Measurements from ENCODE around the gene HIGD1C.

HIGD1C gene

GRCh38 chr12:50934371-50934851, 17.9 kb upstream of the HIGD1C start:
- TF ChIP-seq HDGF (IDR thresholded peaks at IDR 0.05; ENCODE audit: borderline replicate concordance) (no peak), PKNOX1 (IDR thresholded peaks at IDR 0.05) (no peak), ELF4 (IDR thresholded peaks at IDR 0.05) (no peak)
- CTCF ChIA-PET, result no interaction called here
- POLR2A ChIA-PET, result interaction anchor here (0.7 kb wide), 1 partner anchor 10 kb away, joined by 4 read pairs; a partner anchor contains a TSS
- DNase-seq (ENCODE audit: extremely low spot score), result no peak

GRCh38 chr12:50934981-50935807, 17.1 kb upstream of the HIGD1C start:
- DNase-seq (ENCODE audit: extremely low spot score), result no peak
- ChIA-PET POLR2A (interaction anchor here (0.7 kb wide), 1 partner anchor 10 kb away, joined by 4 read pairs; a partner anchor contains a TSS), CTCF (no interaction called here)
- TF ChIP-seq SP1 (IDR thresholded peaks at IDR 0.05) (no peak), CTBP1 (IDR thresholded peaks at IDR 0.05; ENCODE audit: borderline replicate concordance) (no peak), NFRKB (IDR thresholded peaks at IDR 0.05) (no peak), ELF4 (IDR thresholded peaks at IDR 0.05) (no peak), L3MBTL2 (conservative IDR thresholded peaks at IDR 0.05) (no peak), FOXM1 (IDR thresholded peaks at IDR 0.05; ENCODE audit: borderline replicate concordance) (no peak), FOXK2 (IDR thresholded peaks at IDR 0.05) (no peak), SUZ12 (IDR thresholded peaks at IDR 0.05) (no peak), BHLHE40 (IDR thresholded peaks at IDR 0.05; ENCODE audit: borderline replicate concordance) (no peak), HDGF (IDR thresholded peaks at IDR 0.05; ENCODE audit: borderline replicate concordance) (no peak), FOXA1 (IDR thresholded peaks at IDR 0.05) (no peak), TARDBP (IDR thresholded peaks at IDR 0.05) (no peak), ZNF384 (IDR thresholded peaks at IDR 0.05) (no peak), PKNOX1 (IDR thresholded peaks at IDR 0.05) (no peak), ARNT (IDR thresholded peaks at IDR 0.05) (no peak)

GRCh38 chr12:50936821-50937530, 15.4 kb upstream of the HIGD1C start:
- no peak for DNase-seq (ENCODE audit: extremely low spot score)
- CTCF ChIA-PET, result no interaction called here
- POLR2A ChIA-PET, result no interaction called here
- TF ChIP-seq CTBP1 (IDR thresholded peaks at IDR 0.05; ENCODE audit: borderline replicate concordance) (no peak), TARDBP (IDR thresholded peaks at IDR 0.05) (no peak), NFRKB (IDR thresholded peaks at IDR 0.05) (no peak), BHLHE40 (IDR thresholded peaks at IDR 0.05; ENCODE audit: borderline replicate concordance) (no peak), SP1 (IDR thresholded peaks at IDR 0.05) (no peak), SUZ12 (IDR thresholded peaks at IDR 0.05) (no peak), PKNOX1 (IDR thresholded peaks at IDR 0.05) (no peak), ZNF384 (IDR thresholded peaks at IDR 0.05) (no peak), FOXM1 (IDR thresholded peaks at IDR 0.05; ENCODE audit: borderline replicate concordance) (no peak), HDGF (IDR thresholded peaks at IDR 0.05; ENCODE audit: borderline replicate concordance) (no peak), FOXA1 (IDR thresholded peaks at IDR 0.05) (no peak), L3MBTL2 (conservative IDR thresholded peaks at IDR 0.05) (no peak), FOXK2 (IDR thresholded peaks at IDR 0.05) (no peak)

- DNase-seq (ENCODE audit: extremely low spot score), result no peak
- TF ChIP-seq TARDBP (IDR thresholded peaks at IDR 0.05), result no peak
- TF ChIP-seq FOXM1 (IDR thresholded peaks at IDR 0.05; ENCODE audit: borderline replicate concordance), result no peak
- TF ChIP-seq CTBP1 (IDR thresholded peaks at IDR 0.05; ENCODE audit: borderline replicate concordance), result no peak
- no peak for TF ChIP-seq LEF1 (IDR thresholded peaks at IDR 0.05; ENCODE audit: borderline replicate concordance)
- no peak for TF ChIP-seq SUZ12 (IDR thresholded peaks at IDR 0.05)
- no peak for TF ChIP-seq HDGF (IDR thresholded peaks at IDR 0.05; ENCODE audit: borderline replicate concordance)
- no peak for TF ChIP-seq FOXA1 (IDR thresholded peaks at IDR 0.05)
- no peak for TF ChIP-seq SP1 (IDR thresholded peaks at IDR 0.05)
- no peak for TF ChIP-seq BHLHE40 (IDR thresholded peaks at IDR 0.05; ENCODE audit: borderline replicate concordance)
- no peak for TF ChIP-seq ARNT (IDR thresholded peaks at IDR 0.05)
- TF ChIP-seq PKNOX1 (IDR thresholded peaks at IDR 0.05), result no peak
- TF ChIP-seq L3MBTL2 (conservative IDR thresholded peaks at IDR 0.05), result no peak
- TF ChIP-seq ZNF384 (IDR thresholded peaks at IDR 0.05), result no peak
- TF ChIP-seq NFRKB (IDR thresholded peaks at IDR 0.05), result no peak
- TF ChIP-seq FOXK2 (IDR thresholded peaks at IDR 0.05), result no peak
- no peak for TF ChIP-seq ELF4 (IDR thresholded peaks at IDR 0.05)
- POLR2A ChIA-PET, result no interaction called here
- CTCF ChIA-PET, result no interaction called here
These were observed 14.7 kb upstream of the HIGD1C start for GRCh38 chr12:50937653-50938052.

GRCh38 chr12:50947933-50948626, 4.3 kb upstream of the HIGD1C start:
- POLR2A ChIA-PET, result no interaction called here
- CTCF ChIA-PET, result no interaction called here
- no peak for DNase-seq (ENCODE audit: extremely low spot score)
- TF ChIP-seq FOXM1 (IDR thresholded peaks at IDR 0.05; ENCODE audit: borderline replicate concordance) (no peak), L3MBTL2 (conservative IDR thresholded peaks at IDR 0.05) (no peak), ARNT (IDR thresholded peaks at IDR 0.05) (no peak), HDGF (IDR thresholded peaks at IDR 0.05; ENCODE audit: borderline replicate concordance) (no peak), BHLHE40 (IDR thresholded peaks at IDR 0.05; ENCODE audit: borderline replicate concordance) (no peak), ZNF384 (IDR thresholded peaks at IDR 0.05) (no peak), TARDBP (IDR thresholded peaks at IDR 0.05) (no peak), LEF1 (IDR thresholded peaks at IDR 0.05; ENCODE audit: borderline replicate concordance) (no peak), CTBP1 (IDR thresholded peaks at IDR 0.05; ENCODE audit: borderline replicate concordance) (no peak), FOXK2 (IDR thresholded peaks at IDR 0.05) (no peak), SUZ12 (IDR thresholded peaks at IDR 0.05) (no peak), PKNOX1 (IDR thresholded peaks at IDR 0.05) (no peak), NFRKB (IDR thresholded peaks at IDR 0.05) (no peak), FOXA1 (IDR thresholded peaks at IDR 0.05) (no peak), ELF4 (IDR thresholded peaks at IDR 0.05) (no peak), SP1 (IDR thresholded peaks at IDR 0.05) (no peak)
